ENCODE results near the gene ASB16. TPM values are rescaled to one million over a fixed set of nuclear protein-coding genes. Genes with fewer than 3 reads are reported as not detected.

The ASB16 gene
- total and polyA plus RNA-seq, 9 of the 15 experiments (the other 6 are each of a cell fraction or from before 2014, with no cell fraction given), result 0.03 to 0.07 TPM; not detected in 7

GRCh38 chr17:44210342-44211192 is 40.1 kb downstream of the ASB16 start (continued):
- TF ChIP-seq BCLAF1 (IDR thresholded peaks at IDR 0.05; ENCODE audit: borderline replicate concordance in 1 of 2, control insufficient read depth in 1 of 2, low read depth in 2 of 2, low read length in 1 of 2) (peak in 1 of 2 experiments; percentile 86; a peak in 1 of 4 replicates), SMARCA5 (IDR thresholded peaks at IDR 0.05) (no peak), GTF2F1 (IDR thresholded peaks at IDR 0.05; ENCODE audit: low read depth, low read length) (no peak), EP300 (IDR thresholded peaks at IDR 0.05; ENCODE audit: low read length) (peak; percentile 28; the same call in 1 of the 2 replicates), PHB2 (IDR thresholded peaks at IDR 0.05; ENCODE audit: low read depth) (no peak), MLLT1 (IDR thresholded peaks at IDR 0.05) (peak in 1 of 2 experiments; percentile 24; a peak in 1 of 4 replicates), PTTG1 (tag; IDR thresholded peaks at IDR 0.05; ENCODE audit: low read depth) (no peak), ADNP (tag; IDR thresholded peaks at IDR 0.05) (no peak), ZNF79 (CRISPR knock-in tag; IDR thresholded peaks at IDR 0.05; ENCODE audit: low read depth) (no peak), ZC3H4 (CRISPR knock-in tag; IDR thresholded peaks at IDR 0.05; ENCODE audit: borderline replicate concordance) (no peak), CCAR2 (IDR thresholded peaks at IDR 0.05; ENCODE audit: low read depth, low read length) (no peak), SMAD4 (CRISPR knock-in tag; conservative IDR thresholded peaks at IDR 0.05) (peak; percentile 98), MAX (CRISPR knock-in tag; IDR thresholded peaks at IDR 0.05) (peak; percentile 98), ASH1L (IDR thresholded peaks at IDR 0.05; ENCODE audit: borderline replicate concordance, low read depth, partially characterized antibody) (no peak), DPF2 (IDR thresholded peaks at IDR 0.05) (no peak), ZNF639 (CRISPR knock-in tag; conservative IDR thresholded peaks at IDR 0.05 in 1 of 2, IDR thresholded peaks at IDR 0.05 in 1 of 2) (peak in 1 of 2 experiments; percentile 75; a peak in 1 of 4 replicates), ZNF239 (CRISPR knock-in tag; IDR thresholded peaks at IDR 0.05) (no peak)
